CD4-positive, CD25-positive, alpha-beta regulatory T cell (primary cell): Measurements from ENCODE around the gene COX6B2. TPM values are rescaled to one million over a fixed set of nuclear protein-coding genes. Genes with fewer than 3 reads are reported as not detected.
A peak's percentile ranks its signal among the peaks of the same experiment; 100 is the strongest.
"Not testable (repeated sequence)": the region's sequence is repeated elsewhere in the genome, so short reads cannot be mapped to it uniquely, and the experiment has no call there.

Source experiments
- ATAC-seq, 2 donors: fragments of 150-1000 bp; cut with Tn5 transposase; one replicate each; pipeline ENCODE4 v1.10.0; 2021; ENCODE audit warnings: low read depth in 2 of 2, moderate number of reproducible peaks in 2 of 2, moderate library complexity in 1 of 2
- DNase-seq, 3 donors: peaks; one replicate each; pipeline versions ENCODE4 v3.0.0 to v3.0.0-alpha.2; 2012 to 2022; ENCODE audit warnings: mixed read lengths in 1 of 3
- H3K27ac ChIP-seq: one replicate; pipeline ENCODE4 v1.7.0; 2013; ENCODE audit warnings: mild to moderate bottlenecking, low read length; ENCODE audit not compliant: insufficient read depth, poor library complexity, severe bottlenecking
- H3K27me3 ChIP-seq: one replicate; pipeline ENCODE4 v1.7.0; 2013; ENCODE audit warnings: low read length; ENCODE audit not compliant: control insufficient read depth, insufficient read depth
- H3K36me3 ChIP-seq: one replicate; pipeline ENCODE4 v1.7.0; 2013; ENCODE audit warnings: mild to moderate bottlenecking, low read length, moderate library complexity; ENCODE audit not compliant: control insufficient read depth, insufficient read depth
- H3K4me1 ChIP-seq: 2 replicates; pipeline ENCODE4 v1.7.0; 2013; ENCODE audit warnings: mild to moderate bottlenecking, low read length; ENCODE audit not compliant: insufficient read depth, control insufficient read depth, poor library complexity, severe bottlenecking
- H3K4me3 ChIP-seq: one replicate; pipeline ENCODE4 v1.7.0; 2013; ENCODE audit warnings: low read depth, mild to moderate bottlenecking, low read length, moderate library complexity
- H3K9me3 ChIP-seq, 2 experiments: 1 replicate in 1 of 2; 2 replicates in 1 of 2; pipeline ENCODE4 v1.7.0; 2013; ENCODE audit warnings: low read length in 2 of 2, mild to moderate bottlenecking in 1 of 2, moderate library complexity in 1 of 2; ENCODE audit not compliant: control insufficient read depth in 2 of 2
- H3K27ac Mint-ChIP-seq, 3 donors: one replicate each; pipeline ENCODE4 v1.8.0; 2020 to 2022; ENCODE audit warnings: mild to moderate bottlenecking in 3 of 3, mixed read lengths in 3 of 3, moderate library complexity in 2 of 3
- H3K27me3 Mint-ChIP-seq: one replicate; pipeline ENCODE4 v1.8.0; 2022; ENCODE audit warnings: mild to moderate bottlenecking, mixed read lengths
- H3K36me3 Mint-ChIP-seq: one replicate; pipeline ENCODE4 v1.8.0; 2020; ENCODE audit warnings: mixed read lengths
- H3K4me1 Mint-ChIP-seq, 4 donors: one replicate each; pipeline ENCODE4 v1.8.0; 2020 to 2022; ENCODE audit warnings: mixed read lengths in 4 of 4, mild to moderate bottlenecking in 1 of 4
- H3K4me3 Mint-ChIP-seq, 4 donors: one replicate each; pipeline ENCODE4 v1.8.0; 2020 to 2022; ENCODE audit warnings: mild to moderate bottlenecking in 4 of 4, mixed read lengths in 4 of 4, moderate library complexity in 3 of 4
- H3K9me3 Mint-ChIP-seq, 7 donors: one replicate each; pipeline ENCODE4 v1.8.0; 2020 to 2022; ENCODE audit warnings: mixed read lengths in 7 of 7, mild to moderate bottlenecking in 3 of 7, moderate library complexity in 2 of 7
- polyA plus RNA-seq, 4 donors: library from polyadenylated mRNA; unstranded; fragments of 300-500 nt; fragmentation: Illumina TruSeq; gene quantifications; one replicate each; pipeline ENCODE4 v1.2.3, GENCODE V29; 2021
- total RNA-seq: library from RNA; stranded (reverse); gene quantifications from one replicate; pipeline ENCODE4 v1.2.3, GENCODE V29; 2022

COX6B2 gene
- total RNA-seq: 0.57 TPM
- polyA plus RNA-seq: not detected

- peaks cover 20% of the 10 kb centered on the region for H3K4me1 ChIP-seq
- no peaks in the 10 kb centered on the region for H3K36me3 ChIP-seq
- no peak within 1 kb of the TSS for H3K4me3 ChIP-seq
- Mint-ChIP-seq H3K9me3 (peaks cover 0 to 3% (median 0%) of the 10 kb centered on the region in 7 donors), H3K27ac (peak within 1 kb of the TSS in 1 of 3 donors; percentile 43), H3K4me1 (peaks cover 0 to 29% (median 13%) of the 10 kb centered on the region in 4 donors), H3K27me3 (peaks cover 60% of the 10 kb centered on the region), H3K36me3 (no peaks in the 10 kb centered on the region), H3K4me3 (peak within 1 kb of the TSS; percentile 58 to 81 (median 73))
- peaks cover 18% of the 10 kb centered on the region for H3K27me3 ChIP-seq
- DNase-seq: no peak
- H3K9me3 ChIP-seq: no peaks in the 10 kb centered on the region
- no peak for ATAC-seq
- no peak within 1 kb of the TSS for H3K27ac ChIP-seq
These were observed at the start of gene COX6B2 for GRCh38 chr19:55354698-55355212. TSS of gene COX6B2 (minus strand) at chr19:55354719. CDS start at chr19:55354521, 198 bp downstream.

GRCh38 chr19:55402509-55402908 is 48.0 kb upstream of the COX6B2 start:
- ATAC-seq: no peak
- Histone ChIP-seq H3K36me3 (peaks cover 30% of the 10 kb centered on the region), H3K4me1 (peaks cover 27% of the 10 kb centered on the region), H3K27ac (no peak overlapping the region), H3K4me3 (no peak overlapping the region), H3K27me3 (no peaks in the 10 kb centered on the region), H3K9me3 (no peaks in the 10 kb centered on the region)
- H3K4me3 Mint-ChIP-seq: peak overlapping the region in 1 of 4 donors; percentile 38
- H3K36me3 Mint-ChIP-seq: peaks cover 23% of the 10 kb centered on the region
- peaks cover 5% of the 10 kb centered on the region for H3K27me3 Mint-ChIP-seq
- H3K4me1 Mint-ChIP-seq: peaks cover 17 to 34% (median 25%) of the 10 kb centered on the region in 4 donors
- H3K27ac Mint-ChIP-seq: no peak overlapping the region
- no peak for DNase-seq
- no peaks in the 10 kb centered on the region for H3K9me3 Mint-ChIP-seq

- H3K9me3 ChIP-seq, H3K27me3 Mint-ChIP-seq, ATAC-seq, H3K4me3 ChIP-seq, H3K4me3 Mint-ChIP-seq, H3K27ac ChIP-seq, H3K9me3 Mint-ChIP-seq, H3K27ac Mint-ChIP-seq, H3K27me3 ChIP-seq, DNase-seq: not testable (repeated sequence)
- H3K36me3 Mint-ChIP-seq: peaks cover 22% of the 10 kb centered on the region
- peaks cover 14 to 28% (median 20%) of the 10 kb centered on the region in 4 donors for H3K4me1 Mint-ChIP-seq
- peaks cover 17% of the 10 kb centered on the region for H3K4me1 ChIP-seq
- peaks cover 30% of the 10 kb centered on the region for H3K36me3 ChIP-seq
These were observed 46.9 kb upstream of the COX6B2 start for GRCh38 chr19:55401390-55401789.

GRCh38 chr19:55400281-55401087 is 46.0 kb upstream of the COX6B2 start:
- peaks cover 30% of the 10 kb centered on the region for H3K36me3 ChIP-seq
- peaks cover 8% of the 10 kb centered on the region for H3K4me1 ChIP-seq
- no peaks in the 10 kb centered on the region for H3K27me3 ChIP-seq
- Mint-ChIP-seq H3K27ac (no peak overlapping the region), H3K36me3 (peaks cover 13% of the 10 kb centered on the region), H3K9me3 (no peaks in the 10 kb centered on the region), H3K4me1 (peaks cover 7 to 19% (median 11%) of the 10 kb centered on the region in 4 donors), H3K27me3 (peaks cover under 1% of the 10 kb centered on the region), H3K4me3 (peak overlapping the region in 1 of 4 donors; percentile 41)
- no peak for DNase-seq
- ATAC-seq: no peak
- H3K27ac ChIP-seq: no peak overlapping the region
- no peaks in the 10 kb centered on the region for H3K9me3 ChIP-seq
- no peak overlapping the region for H3K4me3 ChIP-seq

- Histone ChIP-seq H3K27me3 (no peaks in the 10 kb centered on the region), H3K9me3 (no peaks in the 10 kb centered on the region), H3K4me1 (peaks cover 7% of the 10 kb centered on the region), H3K4me3 (peak overlapping the region; percentile 52), H3K27ac (no peak overlapping the region), H3K36me3 (peaks cover 28% of the 10 kb centered on the region)
- Mint-ChIP-seq H3K4me3 (peak overlapping the region in 2 of 4 donors; percentile 29 to 51), H3K27me3 (no peaks in the 10 kb centered on the region), H3K9me3 (no peaks in the 10 kb centered on the region), H3K36me3 (peaks cover 12% of the 10 kb centered on the region), H3K27ac (no peak overlapping the region), H3K4me1 (peaks cover 7 to 10% (median 9%) of the 10 kb centered on the region in 4 donors)
- ATAC-seq (no peak), DNase-seq (peak in 1 of 3 donors; percentile 44)
These were observed 43.8 kb upstream of the COX6B2 start for GRCh38 chr19:55398200-55398925.

GRCh38 chr19:55392820-55393761 is 38.6 kb upstream of the COX6B2 start:
- ATAC-seq (no peak), DNase-seq (no peak)
- Mint-ChIP-seq H3K4me3 (peak overlapping the region in 1 of 4 donors; percentile 54), H3K4me1 (peaks cover 7 to 41% (median 23%) of the 10 kb centered on the region in 4 donors), H3K27ac (peak overlapping the region in 2 of 3 donors; percentile 62 to 80), H3K27me3 (no peaks in the 10 kb centered on the region), H3K36me3 (peaks cover 19% of the 10 kb centered on the region), H3K9me3 (no peaks in the 10 kb centered on the region)
- H3K4me1 ChIP-seq: peaks cover 17% of the 10 kb centered on the region
- no peaks in the 10 kb centered on the region for H3K9me3 ChIP-seq
- no peaks in the 10 kb centered on the region for H3K27me3 ChIP-seq
- H3K27ac ChIP-seq: no peak overlapping the region
- H3K4me3 ChIP-seq: no peak overlapping the region
- peaks cover 29% of the 10 kb centered on the region for H3K36me3 ChIP-seq
